HEK293T (cell line): ENCODE measurements around the gene CTDP1.

ENCODE experiments used
- ARNT ChIP-seq: fragments of 450-650 bp; IDR thresholded peaks from 2 replicates; pipeline ENCODE4 v1.6.1; 2017; ENCODE audit warnings: mild to moderate bottlenecking
- BHLHE40 ChIP-seq: fragments of 450-650 bp; IDR thresholded peaks from 2 replicates; pipeline ENCODE4 v1.6.1; 2016; ENCODE audit warnings: mild to moderate bottlenecking, moderate library complexity, borderline replicate concordance
- CTBP1 ChIP-seq: fragments of 450-650 bp; IDR thresholded peaks from 2 replicates; pipeline ENCODE4 v1.6.1; 2016; ENCODE audit warnings: borderline replicate concordance
- ELF4 ChIP-seq: fragments of 450-650 bp; IDR thresholded peaks from 2 replicates; pipeline ENCODE4 v1.6.1; 2017; ENCODE audit warnings: antibody characterized with exemption
- FOXA1 ChIP-seq: fragments of 450-650 bp; IDR thresholded peaks from 2 replicates; pipeline ENCODE4 v1.6.1; 2016; ENCODE audit warnings: mild to moderate bottlenecking
- FOXM1 ChIP-seq: fragments of 450-650 bp; IDR thresholded peaks from 2 replicates; pipeline ENCODE4 v1.6.1; 2017; ENCODE audit warnings: mild to moderate bottlenecking, borderline replicate concordance
- HDGF ChIP-seq: fragments of 450-650 bp; IDR thresholded peaks from 2 replicates; pipeline ENCODE4 v1.6.1; 2017; ENCODE audit warnings: antibody characterized with exemption, borderline replicate concordance
- PKNOX1 ChIP-seq: fragments of 450-650 bp; IDR thresholded peaks from 2 replicates; pipeline ENCODE4 v1.6.1; 2016
- SP1 ChIP-seq: fragments of 450-650 bp; IDR thresholded peaks from 2 replicates; pipeline ENCODE4 v1.6.1; 2017
- TARDBP ChIP-seq: fragments of 450-650 bp; IDR thresholded peaks from 2 replicates; pipeline ENCODE4 v1.6.1; 2016
- ZNF384 ChIP-seq: fragments of 450-650 bp; IDR thresholded peaks from 2 replicates; pipeline ENCODE4 v1.6.1; 2016

- TF ChIP-seq ZNF384 (no peak), FOXM1 (no peak), SP1 (no peak), HDGF (no peak), ELF4 (no peak), ARNT (no peak), BHLHE40 (no peak), PKNOX1 (no peak), TARDBP (no peak), CTBP1 (no peak), FOXA1 (no peak)
Measured at GRCh38 chr18:79697178-79697577, 17.6 kb downstream of the CTDP1 start.
